HEK293 (cell line): Measurements from ENCODE around the gene CHEK2.

Experiments used
- BCL11A ChIP-seq: fragments of 450-650 bp; formaldehyde crosslinking; IDR thresholded peaks from 2 replicates; pipeline ENCODE4 v1.5.1; 2016; ENCODE audit warnings: low read depth, missing biosample characterization, missing genetic modification characterization
- BCL11B ChIP-seq: fragments of 450-650 bp; formaldehyde crosslinking; IDR thresholded peaks from 2 replicates; pipeline ENCODE4 v1.5.1; 2016; ENCODE audit warnings: low read depth, missing biosample characterization, missing genetic modification characterization
- FEZF1 ChIP-seq: fragments of 450-650 bp; formaldehyde crosslinking; IDR thresholded peaks from 2 replicates; pipeline ENCODE4 v1.5.1; 2016; ENCODE audit warnings: missing biosample characterization, missing genetic modification characterization
- GFI1B ChIP-seq: fragments of 450-650 bp; formaldehyde crosslinking; IDR thresholded peaks from 2 replicates; pipeline ENCODE4 v1.5.1; 2016; ENCODE audit warnings: missing biosample characterization, missing genetic modification characterization
- KLF1 ChIP-seq: fragments of 450-650 bp; formaldehyde crosslinking; IDR thresholded peaks from 2 replicates; pipeline ENCODE4 v1.5.1; 2016; ENCODE audit warnings: missing biosample characterization, missing genetic modification characterization
- KLF16 ChIP-seq: fragments of 450-650 bp; formaldehyde crosslinking; IDR thresholded peaks from 2 replicates; pipeline ENCODE4 v1.5.1; 2017; ENCODE audit warnings: missing biosample characterization, missing genetic modification characterization
- KLF17 ChIP-seq: fragments of 450-650 bp; formaldehyde crosslinking; IDR thresholded peaks from 2 replicates; pipeline ENCODE4 v1.5.1; 2016; ENCODE audit warnings: missing biosample characterization, missing genetic modification characterization
- PRDM10 ChIP-seq: fragments of 450-650 bp; formaldehyde crosslinking; IDR thresholded peaks from 2 replicates; pipeline ENCODE4 v1.5.1; 2016; ENCODE audit warnings: missing biosample characterization, missing genetic modification characterization
- TCF7L2 ChIP-seq: IDR thresholded peaks from 2 replicates; pipeline ENCODE4 v1.6.1; 2011; ENCODE audit warnings: low read depth, mild to moderate bottlenecking, inconsistent platforms, low read length, moderate library complexity, borderline replicate concordance
- WT1 ChIP-seq: fragments of 450-650 bp; formaldehyde crosslinking; IDR thresholded peaks from 2 replicates; pipeline ENCODE4 v1.5.1; 2016; ENCODE audit warnings: missing biosample characterization, missing genetic modification characterization
- YY2 ChIP-seq: fragments of 450-650 bp; formaldehyde crosslinking; IDR thresholded peaks from 2 replicates; pipeline ENCODE4 v1.5.1; 2016; ENCODE audit warnings: missing biosample characterization, missing genetic modification characterization
- ZBTB17 ChIP-seq: fragments of 450-650 bp; formaldehyde crosslinking; IDR thresholded peaks from 2 replicates; pipeline ENCODE4 v1.5.1; 2016; ENCODE audit warnings: missing biosample characterization, missing genetic modification characterization
- ZBTB6 ChIP-seq: fragments of 450-650 bp; formaldehyde crosslinking; IDR thresholded peaks from 2 replicates; pipeline ENCODE4 v1.5.1; 2017; ENCODE audit warnings: missing biosample characterization, missing genetic modification characterization
- ZFP37 ChIP-seq: fragments of 450-650 bp; formaldehyde crosslinking; IDR thresholded peaks from 2 replicates; pipeline ENCODE4 v1.5.1; 2016; ENCODE audit warnings: missing biosample characterization, missing genetic modification characterization
- ZNF19 ChIP-seq: fragments of 450-650 bp; formaldehyde crosslinking; IDR thresholded peaks from 2 replicates; pipeline ENCODE4; 2016; ENCODE audit warnings: missing biosample characterization, missing genetic modification characterization, low read depth
- ZNF311 ChIP-seq: fragments of 450-650 bp; formaldehyde crosslinking; IDR thresholded peaks from 2 replicates; pipeline ENCODE4 v1.5.1; 2017; ENCODE audit warnings: missing biosample characterization, missing genetic modification characterization, borderline replicate concordance
- ZNF335 ChIP-seq: fragments of 450-650 bp; formaldehyde crosslinking; conservative IDR thresholded peaks from 2 replicates; pipeline ENCODE4 v1.5.1; 2016; ENCODE audit warnings: missing biosample characterization, missing genetic modification characterization
- ZNF341 ChIP-seq: fragments of 450-650 bp; formaldehyde crosslinking; IDR thresholded peaks from 2 replicates; pipeline ENCODE4; 2016; ENCODE audit warnings: low read depth, missing biosample characterization, missing genetic modification characterization
- ZNF398 ChIP-seq: fragments of 450-650 bp; formaldehyde crosslinking; IDR thresholded peaks from 2 replicates; pipeline ENCODE4 v1.5.1; 2017; ENCODE audit warnings: missing biosample characterization, missing genetic modification characterization
- ZNF48 ChIP-seq: fragments of 450-650 bp; formaldehyde crosslinking; IDR thresholded peaks from 2 replicates; pipeline ENCODE4 v1.5.1; 2016; ENCODE audit warnings: missing biosample characterization, missing genetic modification characterization
- ZNF623 ChIP-seq: fragments of 450-650 bp; formaldehyde crosslinking; IDR thresholded peaks from 2 replicates; pipeline ENCODE4 v1.5.1; 2016; ENCODE audit warnings: missing biosample characterization, missing genetic modification characterization
- ZNF639 ChIP-seq: fragments of 450-650 bp; formaldehyde crosslinking; IDR thresholded peaks from 2 replicates; pipeline ENCODE4 v1.5.1; 2016; ENCODE audit warnings: missing biosample characterization, missing genetic modification characterization
- ZNF645 ChIP-seq: fragments of 450-650 bp; formaldehyde crosslinking; IDR thresholded peaks from 2 replicates; pipeline ENCODE4; 2016; ENCODE audit warnings: missing biosample characterization, missing genetic modification characterization
- ZNF660 ChIP-seq: fragments of 450-650 bp; IDR thresholded peaks from 2 replicates; pipeline ENCODE4 v1.5.1; 2018; ENCODE audit warnings: missing biosample characterization, mild to moderate bottlenecking, missing genetic modification characterization
- ZNF692 ChIP-seq: fragments of 450-650 bp; formaldehyde crosslinking; IDR thresholded peaks from 2 replicates; pipeline ENCODE4 v1.5.1; 2016; ENCODE audit warnings: missing biosample characterization, missing genetic modification characterization
- ZNF777 ChIP-seq: fragments of 450-650 bp; formaldehyde crosslinking; IDR thresholded peaks from 2 replicates; pipeline ENCODE4 v1.5.1; 2017; ENCODE audit warnings: missing biosample characterization, missing genetic modification characterization, borderline replicate concordance

CHEK2 gene

GRCh38 chr22:28741785-28742561, at the start of gene CHEK2, which contains the start of gene HSCB (continued):
- TF ChIP-seq KLF17, result peak; percentile 69; the same call in 1 of the 2 replicates
- TF ChIP-seq ZNF48 (tag by site-specific recombination), result no peak
- no peak for TF ChIP-seq ZNF19 (tag by site-specific recombination)
- no peak for TF ChIP-seq ZNF623 (tag by site-specific recombination)
- TF ChIP-seq GFI1B (tag by site-specific recombination), result peak; percentile 74
- peak; percentile 67; the same call in 1 of the 2 replicates for TF ChIP-seq ZFP37 (tag by site-specific recombination)
- TF ChIP-seq ZNF398 (tag by site-specific recombination), result peak; percentile 83
- 0 out of 2 replicates have a peak, but pooled peaks have one; percentile 53 for TF ChIP-seq KLF1 (tag by site-specific recombination)
- peak; percentile 73 for TF ChIP-seq PRDM10
- TF ChIP-seq ZNF335 (tag by site-specific recombination), result peak; percentile 92
- peak; percentile 89 for TF ChIP-seq ZBTB6 (tag by site-specific recombination)
- 0 out of 2 replicates have a peak, but pooled peaks have one; percentile 36 for TF ChIP-seq ZNF639 (tag by site-specific recombination)
- TF ChIP-seq ZNF777 (tag by site-specific recombination), result peak; percentile 99
- no peak for TF ChIP-seq ZNF660 (tag by site-specific recombination)
- no peak for TF ChIP-seq TCF7L2
- TF ChIP-seq BCL11A, result peak; percentile 53; the same call in 1 of the 2 replicates
- TF ChIP-seq ZNF692 (tag by site-specific recombination), result peak; percentile 64
- peak; percentile 88 for TF ChIP-seq ZBTB17
- peak; percentile 91 for TF ChIP-seq KLF16 (tag by site-specific recombination)
- peak; percentile 91 for TF ChIP-seq ZNF341
- peak; percentile 58 for TF ChIP-seq FEZF1
- peak; percentile 66; the same call in 1 of the 2 replicates for TF ChIP-seq BCL11B (tag by site-specific recombination)
- TF ChIP-seq YY2 (tag by site-specific recombination), result no peak
- TF ChIP-seq WT1 (tag by site-specific recombination), result peak; percentile 48
- no peak for TF ChIP-seq ZNF311 (tag by site-specific recombination)
- peak; percentile 84; the same call in 1 of the 2 replicates for TF ChIP-seq ZNF645 (tag by site-specific recombination)
